Non-pigmented ciliary epithelial cell (primary cell): ENCODE measurements around the gene C10orf90.
A peak's percentile ranks its signal among the peaks of the same experiment; 100 is the strongest.

ENCODE experiments used
- DNase-seq: peaks from one replicate; pipeline ENCODE4 v3.0.0-alpha.2; 2010; ENCODE audit warnings: low read depth

Gene C10orf90

DNA sequence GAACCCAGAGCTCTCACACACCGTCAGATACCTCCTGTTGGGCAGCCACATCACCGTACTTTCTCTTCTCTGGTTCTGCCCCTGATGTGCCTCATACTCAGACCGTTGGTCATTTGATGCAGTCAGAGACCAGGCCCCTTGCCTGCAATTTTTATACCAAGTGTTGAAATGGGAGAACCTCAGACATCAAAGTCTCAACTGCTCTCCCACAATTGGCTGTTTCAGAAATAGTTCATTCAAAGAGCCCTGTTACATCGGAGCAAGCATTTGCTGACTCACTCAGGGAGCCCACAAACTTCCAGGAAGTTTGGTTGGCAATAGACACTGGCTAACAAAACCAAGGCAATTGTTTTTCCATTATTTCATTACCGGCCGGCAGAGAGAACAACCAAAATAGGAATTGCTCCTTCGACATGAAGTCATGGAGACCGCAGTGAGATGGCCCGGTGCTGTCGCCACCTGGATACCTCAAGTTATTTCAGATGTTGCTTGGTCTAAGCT lies 248.7 kb downstream of the C10orf90 start:
- peak; percentile 96 for DNase-seq

DNA sequence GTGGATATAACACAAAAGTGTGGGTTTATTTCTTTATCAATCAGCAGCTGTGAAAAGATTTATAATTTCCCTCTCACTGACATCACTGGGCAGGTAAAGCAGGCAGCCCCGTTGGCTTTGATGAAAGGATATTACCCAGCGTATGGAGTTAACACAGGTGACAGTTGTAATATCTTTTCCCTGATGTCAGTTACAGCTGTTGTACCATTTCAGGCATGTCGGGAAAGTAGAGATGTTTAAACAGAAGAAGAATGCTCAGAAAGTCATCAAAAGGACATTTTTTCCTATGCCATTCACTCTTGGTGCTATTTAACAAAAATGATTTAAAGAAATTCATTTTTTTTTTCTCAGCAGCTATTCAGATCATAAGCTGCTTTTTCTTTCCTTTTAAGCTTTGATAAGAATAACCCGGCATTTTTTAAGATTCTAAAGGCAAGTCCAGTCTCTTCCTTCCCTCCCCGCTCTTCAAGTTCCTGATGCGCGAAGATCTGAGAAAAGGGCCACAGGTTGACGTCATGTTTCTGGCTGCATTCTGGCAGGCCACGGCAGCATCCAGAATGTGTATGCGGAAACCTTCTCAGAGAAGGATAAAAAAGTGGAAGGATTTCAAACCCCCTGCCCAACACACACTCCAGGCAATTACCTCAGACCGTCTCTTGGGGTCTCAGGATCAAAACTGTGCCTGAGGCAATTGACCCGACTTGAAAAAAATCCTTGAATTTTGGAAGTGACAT lies 249.8 kb downstream of the C10orf90 start:
- no peak for DNase-seq

DNA sequence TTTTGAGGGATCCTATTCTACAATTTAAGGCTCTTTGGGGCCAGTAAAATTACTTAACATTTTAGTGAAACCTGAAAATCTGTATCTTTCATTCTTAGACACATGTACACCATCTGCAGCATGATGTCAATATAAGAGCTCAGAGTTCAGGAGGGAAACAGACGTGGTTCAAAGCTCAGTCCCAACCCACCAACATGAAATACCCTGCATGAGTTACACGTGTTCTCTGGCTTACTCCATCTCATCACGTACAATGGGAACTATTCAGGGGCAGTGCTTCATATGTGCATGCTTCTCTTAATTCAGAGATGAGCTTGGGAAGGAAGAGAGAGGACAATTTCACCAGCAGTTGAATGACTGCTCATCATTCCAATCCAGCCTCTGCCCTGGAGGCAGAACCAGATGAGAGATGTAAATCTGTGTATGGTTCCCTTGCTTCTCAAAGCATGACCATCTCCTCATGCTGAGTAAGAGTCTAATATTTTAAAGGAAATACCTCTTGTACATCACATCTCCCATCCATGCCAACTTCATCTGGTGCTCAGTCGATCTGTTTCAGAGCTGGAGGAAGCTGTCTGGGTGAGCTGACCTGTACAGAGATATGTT lies 253.2 kb downstream of the C10orf90 start:
- no peak for DNase-seq

DNA sequence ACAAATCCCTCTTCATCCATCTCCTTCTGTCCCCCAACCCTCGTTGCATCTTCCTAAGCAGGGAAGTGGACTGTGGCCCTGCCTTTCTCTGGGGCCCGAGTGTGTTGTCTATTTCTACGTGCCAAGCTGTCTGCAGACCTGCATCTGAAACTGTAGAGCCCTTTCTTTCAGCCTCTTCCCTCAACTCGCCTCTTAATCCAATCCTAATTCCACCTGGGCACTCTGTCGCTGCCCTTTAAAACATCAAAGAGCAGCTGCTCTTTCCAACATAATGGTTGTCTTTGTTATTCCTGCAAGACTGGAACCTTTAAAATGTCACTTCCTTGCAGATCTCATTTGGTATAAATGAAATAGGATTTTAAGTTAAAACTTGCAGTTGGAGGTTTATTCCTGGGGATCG lies 260.7 kb downstream of the C10orf90 start:
- no peak for DNase-seq

DNA sequence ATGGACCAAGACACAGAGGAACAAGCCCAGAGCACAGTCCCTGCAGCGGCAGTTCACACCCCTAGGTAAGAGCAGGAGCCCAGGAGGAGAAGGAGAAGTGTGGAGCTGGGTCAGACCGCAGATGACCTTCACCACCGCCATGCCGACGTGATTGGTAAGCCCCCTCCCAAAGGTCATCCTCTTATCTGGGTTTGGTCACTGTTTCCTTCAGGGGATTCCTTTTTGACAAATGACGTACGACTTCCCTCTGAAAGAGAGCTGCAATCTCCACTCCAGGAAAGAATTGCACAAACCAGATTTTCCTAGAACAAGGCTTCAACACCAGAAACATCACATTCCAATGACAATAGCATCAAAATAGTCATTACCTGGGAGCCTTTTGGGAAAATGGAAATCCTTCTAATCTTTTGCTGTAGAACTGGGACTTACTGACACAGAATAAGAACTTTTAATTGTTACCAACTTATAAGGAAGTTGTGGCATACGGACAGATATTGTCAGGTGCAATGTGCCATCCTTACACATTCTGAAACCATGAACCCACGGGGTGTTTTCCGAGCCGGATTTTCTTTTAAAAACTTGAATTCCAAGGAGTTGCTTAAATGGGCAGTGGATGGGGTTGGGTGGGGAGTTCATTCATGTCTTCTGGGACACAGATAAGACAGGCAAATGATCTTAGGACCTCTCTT lies 261.4 kb downstream of the C10orf90 start:
- no peak for DNase-seq

DNA sequence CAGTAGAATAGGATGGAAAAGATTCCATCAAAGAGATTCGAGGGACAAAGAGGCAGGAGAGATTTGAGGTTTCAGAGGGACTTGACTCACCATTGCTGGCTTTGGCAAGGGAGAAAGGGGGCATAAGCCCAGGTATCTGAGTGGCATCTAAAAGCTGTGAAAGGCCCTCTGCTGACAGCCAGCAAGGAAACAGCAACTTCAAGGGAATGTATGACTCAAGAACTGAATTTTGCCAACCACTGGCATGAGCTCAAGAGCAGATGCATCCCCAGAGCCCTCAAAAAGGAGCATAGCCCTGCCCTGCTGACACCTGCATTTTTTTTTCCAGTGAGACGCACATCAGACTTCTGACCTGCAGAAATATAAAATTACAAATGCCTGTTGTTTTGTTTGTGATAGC lies 262.7 kb downstream of the C10orf90 start:
- DNase-seq = no peak

DNA sequence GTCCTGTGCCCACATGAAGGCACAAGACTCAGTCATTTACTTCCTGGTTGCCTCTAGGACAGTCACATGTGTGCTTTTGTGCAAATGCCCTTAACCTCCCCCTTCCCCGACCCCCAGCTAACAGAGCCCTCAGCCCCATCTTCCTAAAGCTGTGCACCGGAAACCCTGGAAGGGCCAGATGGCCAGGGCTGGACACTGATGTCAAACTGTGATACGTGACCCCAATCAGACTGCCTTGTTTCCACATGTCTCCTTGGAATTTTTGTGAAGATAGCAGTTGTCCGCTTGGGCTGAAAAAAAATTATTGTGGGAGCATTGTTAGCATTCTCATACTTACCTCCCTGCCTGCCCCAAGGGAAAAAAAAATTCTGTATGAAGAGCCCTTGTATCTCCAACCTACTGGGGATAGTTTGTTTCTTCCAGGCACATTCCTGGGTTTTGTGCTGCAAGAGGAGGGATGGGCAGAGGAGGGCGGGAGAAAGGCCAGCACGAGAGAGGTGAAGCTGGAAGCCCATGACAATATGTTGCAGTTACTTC lies 265.2 kb downstream of the C10orf90 start:
- no peak for DNase-seq

DNA sequence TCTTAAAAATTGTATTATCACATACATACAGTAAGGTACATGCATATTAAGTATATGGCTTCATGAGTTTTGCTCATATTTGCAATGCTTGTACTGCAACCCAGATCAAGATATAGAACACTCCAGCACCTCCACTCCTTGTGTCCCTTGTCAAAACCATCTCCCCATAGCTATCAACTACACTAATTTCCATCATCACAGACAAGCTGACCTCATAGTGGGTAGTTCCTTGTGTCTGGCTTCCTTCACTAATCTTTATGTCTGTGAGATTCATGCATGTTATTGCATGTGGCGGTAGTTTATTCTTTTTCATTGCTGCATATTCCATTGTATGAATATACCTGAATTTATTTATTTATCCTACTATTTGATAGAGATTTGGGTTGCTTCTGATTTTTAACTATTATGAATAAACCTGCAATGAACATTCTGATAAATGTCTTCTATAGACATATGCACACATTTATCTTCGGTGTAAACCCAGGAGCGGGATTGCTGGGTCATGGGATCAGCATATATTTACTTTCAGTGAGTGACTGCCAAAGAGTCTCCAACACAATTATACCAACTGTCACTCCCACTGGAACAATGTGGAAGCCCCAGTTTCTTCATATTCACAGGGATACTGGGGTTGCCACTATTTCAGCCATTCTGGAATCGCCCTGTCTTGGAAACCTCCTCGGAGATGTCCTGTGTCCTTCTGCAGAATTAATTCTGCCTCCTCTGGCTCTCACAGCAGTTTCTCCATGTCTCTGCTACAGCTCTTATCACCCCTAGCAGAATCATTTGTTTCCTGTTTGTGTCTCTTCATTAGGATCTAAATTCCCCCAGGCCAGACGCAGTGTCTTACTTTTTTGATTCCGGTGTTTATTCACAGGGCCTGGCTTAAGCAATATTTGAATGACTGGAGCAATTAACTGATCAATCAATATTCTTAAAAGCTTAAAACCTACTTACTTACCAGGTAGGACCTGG lies 267.5 kb downstream of the C10orf90 start:
- no peak for DNase-seq

DNA sequence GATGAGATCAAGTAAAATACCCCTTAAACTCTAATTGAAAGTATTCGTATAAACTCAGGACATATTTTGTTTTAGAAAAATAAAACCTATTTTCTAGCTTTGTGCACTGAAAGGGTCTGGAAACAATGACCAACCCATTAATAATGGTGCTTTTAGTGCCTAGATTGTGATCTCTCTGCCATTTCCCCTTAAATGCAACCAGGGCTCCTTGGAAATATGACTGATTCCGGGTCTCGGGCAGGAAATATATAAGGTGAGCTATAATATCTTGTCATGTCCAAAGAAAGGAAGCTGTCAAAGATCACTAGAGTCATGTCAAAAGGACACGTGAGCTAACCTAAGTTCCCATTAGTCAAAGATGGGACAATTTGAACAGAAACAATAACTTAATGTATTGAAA lies 269.9 kb downstream of the C10orf90 start:
- DNase-seq = no peak

DNA sequence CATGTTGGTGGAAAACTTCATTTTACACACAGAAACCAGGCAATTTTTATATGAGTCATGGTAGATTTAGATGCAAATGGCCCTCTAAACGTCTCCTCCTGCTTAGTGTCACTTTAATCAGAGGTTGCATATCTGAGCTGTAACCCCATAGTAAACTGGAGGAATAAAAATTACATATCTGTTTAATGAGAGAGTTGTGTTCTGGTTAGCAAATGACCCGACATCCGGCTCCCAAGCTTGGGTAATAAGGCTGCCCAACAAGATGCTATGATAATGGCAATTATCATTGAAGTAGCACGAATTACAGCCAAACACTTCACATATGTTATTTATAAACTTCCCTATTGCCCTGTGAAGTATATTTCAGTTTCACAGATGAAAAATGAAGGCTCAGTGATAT lies 271.6 kb downstream of the C10orf90 start:
- no peak for DNase-seq

DNA sequence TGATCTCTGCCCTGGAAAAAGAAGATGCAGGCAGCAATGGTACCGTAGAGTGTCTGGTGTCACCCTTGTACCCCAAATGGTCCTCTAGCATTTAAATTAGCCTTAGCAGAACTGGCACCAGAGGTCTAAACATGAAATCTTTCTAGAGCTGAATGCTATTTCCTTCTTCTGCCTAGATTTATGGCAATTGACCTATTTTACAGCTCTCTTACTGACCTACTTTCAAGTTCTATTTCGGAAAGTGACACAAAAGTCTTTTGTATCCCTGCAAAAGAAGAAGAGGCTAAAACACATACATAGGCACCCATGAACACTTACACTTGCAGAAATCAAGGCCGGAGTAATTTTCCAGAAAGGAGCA lies 272.1 kb downstream of the C10orf90 start:
- DNase-seq = no peak

DNA sequence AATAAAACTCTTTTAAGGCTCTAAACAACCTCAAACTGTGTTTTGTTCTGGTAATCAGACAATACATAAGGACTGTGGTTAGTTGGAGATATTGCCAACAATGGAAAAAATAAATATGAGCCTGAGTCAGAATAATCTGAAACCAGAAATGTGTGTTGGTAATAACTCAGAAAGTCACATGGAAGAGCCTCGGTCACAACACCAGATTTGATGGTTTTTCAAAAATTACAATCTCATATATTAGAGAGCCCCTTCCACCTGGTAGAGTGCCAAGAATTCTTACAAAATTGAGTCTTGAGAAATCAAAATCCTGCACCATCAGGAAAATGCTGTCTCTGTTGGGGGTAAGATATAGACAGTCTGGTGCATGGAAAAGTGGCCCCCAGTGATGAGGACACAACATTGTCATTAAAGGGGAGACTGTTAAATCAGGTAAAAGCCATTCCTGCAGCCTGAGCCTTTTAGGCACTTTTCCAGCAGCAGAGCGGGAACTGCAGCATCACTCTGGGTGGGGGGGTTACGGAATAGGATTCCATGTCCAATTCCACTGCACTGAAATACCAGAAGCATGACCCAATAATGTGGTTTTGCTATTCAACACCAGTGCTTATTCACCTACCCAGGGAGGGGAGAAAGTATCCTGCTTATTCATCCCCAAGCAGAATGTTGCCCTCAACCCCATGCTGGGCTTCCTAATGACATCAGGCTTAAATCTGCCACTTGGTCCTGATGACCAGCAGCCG lies 272.7 kb downstream of the C10orf90 start:
- DNase-seq = peak; percentile 99

DNA sequence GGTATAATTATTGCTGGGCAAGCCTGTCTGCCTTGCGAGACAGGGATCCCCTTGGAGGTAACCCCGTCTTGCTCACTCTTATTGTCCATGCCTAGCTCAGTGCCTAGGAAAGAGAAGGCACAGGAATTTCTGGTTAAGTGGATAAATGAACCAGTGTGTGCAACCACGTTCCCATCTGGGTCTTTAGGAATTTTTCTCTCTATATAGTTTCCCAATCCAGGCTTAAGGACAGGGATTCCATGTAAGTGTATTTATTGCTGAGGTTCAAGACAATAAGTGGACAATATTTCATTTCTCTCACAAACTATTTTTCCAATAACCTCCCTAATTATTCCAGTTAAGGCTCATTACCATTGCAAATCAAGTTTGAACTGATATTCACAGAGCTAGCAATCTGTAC lies 273.3 kb downstream of the C10orf90 start:
- DNase-seq = no peak

DNA sequence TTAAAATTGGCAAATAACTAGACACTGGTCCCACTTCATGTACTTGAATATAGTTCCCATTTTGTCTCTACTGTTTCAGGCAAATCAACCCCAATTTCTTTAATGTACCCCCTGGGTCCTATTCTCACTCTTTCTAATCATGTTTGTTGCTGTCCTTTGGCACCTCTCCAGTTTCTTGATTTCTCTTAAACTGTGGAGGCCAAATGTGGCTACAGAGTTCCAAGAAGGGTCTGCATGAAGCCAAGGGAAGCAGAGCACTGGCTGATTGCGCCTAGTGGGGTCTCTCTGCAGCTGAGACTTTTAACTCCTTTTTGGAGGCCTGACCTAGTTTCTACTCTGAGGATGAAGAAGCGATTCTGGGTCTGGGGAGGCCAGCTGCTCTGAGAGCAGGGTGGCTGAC lies 275.5 kb downstream of the C10orf90 start:
- DNase-seq = no peak

DNA sequence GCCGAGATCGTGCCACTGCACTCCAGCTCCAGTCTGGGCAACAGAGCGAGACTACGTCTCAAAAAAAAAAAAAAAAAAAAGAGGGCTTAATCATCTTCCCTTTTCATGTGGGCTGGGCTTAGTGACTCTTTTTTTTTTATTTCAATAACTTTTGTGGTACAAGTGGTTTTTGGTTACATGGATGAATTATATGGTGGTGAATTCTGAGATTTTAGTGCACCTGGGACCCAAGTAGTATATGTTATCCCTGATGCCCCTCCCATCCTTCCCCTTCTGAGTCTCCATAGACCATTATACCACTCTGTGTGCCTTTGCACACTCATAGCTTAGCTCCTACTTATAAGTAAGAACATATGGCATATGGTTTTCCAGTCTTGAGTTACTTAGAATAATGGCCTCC lies 277.4 kb downstream of the C10orf90 start:
- no peak for DNase-seq

DNA sequence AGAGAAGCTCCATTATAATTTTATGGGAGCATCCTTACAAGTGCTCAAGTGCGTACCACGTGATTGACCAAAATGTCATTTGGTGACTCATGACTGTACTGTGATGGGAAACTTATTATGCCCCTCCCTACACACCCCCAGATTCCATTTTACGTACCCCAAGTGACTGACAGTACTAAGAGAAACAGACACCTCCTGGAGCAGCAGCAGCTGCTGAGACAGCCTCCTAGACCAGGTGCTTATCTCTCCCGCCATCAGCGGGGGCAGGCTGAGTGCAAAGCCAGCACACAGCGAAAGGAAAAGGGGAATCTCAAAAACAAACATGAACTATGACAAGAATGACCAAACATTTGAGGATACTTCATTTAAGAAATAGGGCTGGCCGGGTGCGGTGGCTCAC lies 278.0 kb downstream of the C10orf90 start:
- no peak for DNase-seq

DNA sequence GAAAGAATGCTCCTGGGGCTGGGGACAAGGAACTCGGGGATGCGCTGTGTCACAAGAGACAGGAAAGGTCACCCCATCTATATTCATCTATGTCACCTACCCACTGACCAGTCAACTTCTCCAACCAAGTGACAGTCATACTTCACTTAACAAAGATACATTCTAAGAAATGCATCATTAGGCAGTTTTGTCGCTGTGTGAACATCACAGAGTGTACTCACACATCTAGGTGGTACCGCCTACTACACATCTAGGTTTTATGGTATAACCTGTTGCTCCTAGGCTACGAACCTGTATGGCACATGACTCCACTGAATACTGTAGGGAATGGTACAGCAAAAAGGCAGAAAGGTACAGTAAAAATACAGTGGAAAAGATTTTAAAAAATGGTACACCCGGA lies 278.4 kb downstream of the C10orf90 start:
- DNase-seq = no peak

DNA sequence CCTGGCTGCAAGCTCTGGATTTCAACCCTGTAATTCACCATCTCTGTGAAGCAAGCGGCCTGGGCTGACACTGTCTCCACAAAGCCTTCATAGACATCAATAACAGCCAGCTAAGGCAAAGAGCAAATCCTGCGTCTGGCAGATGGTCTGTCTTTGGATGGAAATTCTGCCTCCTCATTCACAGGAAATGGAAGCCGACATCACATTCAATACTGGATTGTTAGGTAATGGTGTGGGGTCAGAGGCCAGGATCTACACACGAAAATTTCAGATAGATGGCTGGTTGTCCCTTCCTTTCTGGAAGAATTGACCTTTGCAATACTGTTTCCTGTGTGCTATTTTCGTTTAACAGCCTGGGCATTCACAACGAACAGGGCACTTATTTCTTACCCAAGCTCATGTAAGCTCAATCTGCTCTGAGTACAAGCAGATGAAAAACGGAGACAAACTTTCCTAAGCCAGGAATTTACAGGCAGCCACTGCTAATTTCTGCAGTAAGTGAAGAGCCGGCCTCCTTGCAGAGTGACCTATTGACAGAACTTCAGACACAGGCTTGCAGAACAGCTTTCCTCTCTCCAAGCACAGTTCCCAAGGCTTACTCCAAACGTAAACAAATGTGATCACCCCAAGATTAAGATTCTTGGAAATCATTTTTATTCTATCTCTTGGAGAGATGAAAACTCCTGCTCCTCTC lies 279.2 kb downstream of the C10orf90 start:
- DNase-seq = no peak

DNA sequence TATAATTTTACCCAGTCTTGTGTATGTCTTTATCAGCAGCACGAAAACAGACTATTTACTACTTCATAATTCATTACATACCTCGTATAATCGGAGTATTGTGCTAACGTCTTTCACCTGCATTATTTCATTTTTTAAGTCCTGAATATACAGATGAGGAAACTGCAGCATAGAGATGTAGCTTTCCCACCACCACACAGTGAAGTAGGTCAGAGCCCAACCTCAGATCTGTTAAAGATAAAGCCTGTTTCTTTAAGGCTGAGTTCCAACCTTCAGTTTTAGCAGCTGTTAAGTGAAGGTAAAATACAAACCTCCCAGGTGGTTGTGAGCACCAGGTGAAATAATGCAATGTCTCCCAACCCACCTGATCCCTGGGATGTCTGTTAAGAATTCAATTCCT lies 280.2 kb downstream of the C10orf90 start:
- DNase-seq = no peak
